KMS-11 (cell line): ENCODE results near the gene CLDN34.

Source experiments
- H2AFZ ChIP-seq: fragments of 200-600 bp; sonication (generic); 2 replicates; pipeline ENCODE4 v1.6.1; 2016; ENCODE audit warnings: antibody characterized with exemption, mixed run types, low read depth
- H3K27ac ChIP-seq: fragments of 200-600 bp; sonication (generic); 2 replicates; pipeline ENCODE4 v1.6.1; 2016; ENCODE audit warnings: mild to moderate bottlenecking, mixed run types
- H3K27me3 ChIP-seq: fragments of 200-600 bp; sonication (generic); 2 replicates; pipeline ENCODE4 v1.6.1; 2017; ENCODE audit warnings: mild to moderate bottlenecking, low read depth, mixed run types, moderate library complexity; ENCODE audit not compliant: insufficient read depth
- H3K36me3 ChIP-seq: fragments of 200-600 bp; sonication (generic); 2 replicates; pipeline ENCODE4 v1.6.1; 2017; ENCODE audit warnings: mild to moderate bottlenecking, mixed run types; ENCODE audit not compliant: insufficient read depth
- H3K4me1 ChIP-seq: fragments of 200-600 bp; sonication (generic); 2 replicates; pipeline ENCODE4 v1.6.1; 2016; ENCODE audit warnings: mild to moderate bottlenecking, low read depth, mixed run types; ENCODE audit not compliant: poor library complexity, severe bottlenecking
- H3K4me2 ChIP-seq: fragments of 200-600 bp; sonication (generic); 2 replicates; pipeline ENCODE4 v1.7.0; 2016; ENCODE audit warnings: mild to moderate bottlenecking, mixed run types
- H3K4me3 ChIP-seq: fragments of 200-600 bp; sonication (generic); IDR thresholded peaks from 2 replicates; pipeline ENCODE4 v1.6.1; 2017; ENCODE audit warnings: low read depth, low read length, mixed read lengths; ENCODE audit not compliant: insufficient read depth
- H3K79me2 ChIP-seq: fragments of 200-600 bp; sonication (generic); 2 replicates; pipeline ENCODE4 v1.6.1; 2016; ENCODE audit warnings: low read depth, mixed run types; ENCODE audit not compliant: insufficient read depth
- H3K9ac ChIP-seq: fragments of 200-600 bp; sonication (generic); 2 replicates; pipeline ENCODE4 v1.6.1; 2016; ENCODE audit warnings: mild to moderate bottlenecking, mixed run types
- H4K20me1 ChIP-seq: fragments of 200-600 bp; sonication (generic); 2 replicates; pipeline ENCODE4 v1.6.1; 2016; ENCODE audit warnings: mild to moderate bottlenecking, mixed run types; ENCODE audit not compliant: insufficient read depth
- TF ChIP-seq, protein P1 (sequence below): fragments of 200-600 bp; sonication (generic); conservative IDR thresholded peaks from 2 replicates; pipeline ENCODE4 v1.6.1; 2017; ENCODE audit warnings: low read depth, mild to moderate bottlenecking, antibody characterized with exemption, low read length, moderate library complexity, mixed read lengths

Gene CLDN34

DNA sequence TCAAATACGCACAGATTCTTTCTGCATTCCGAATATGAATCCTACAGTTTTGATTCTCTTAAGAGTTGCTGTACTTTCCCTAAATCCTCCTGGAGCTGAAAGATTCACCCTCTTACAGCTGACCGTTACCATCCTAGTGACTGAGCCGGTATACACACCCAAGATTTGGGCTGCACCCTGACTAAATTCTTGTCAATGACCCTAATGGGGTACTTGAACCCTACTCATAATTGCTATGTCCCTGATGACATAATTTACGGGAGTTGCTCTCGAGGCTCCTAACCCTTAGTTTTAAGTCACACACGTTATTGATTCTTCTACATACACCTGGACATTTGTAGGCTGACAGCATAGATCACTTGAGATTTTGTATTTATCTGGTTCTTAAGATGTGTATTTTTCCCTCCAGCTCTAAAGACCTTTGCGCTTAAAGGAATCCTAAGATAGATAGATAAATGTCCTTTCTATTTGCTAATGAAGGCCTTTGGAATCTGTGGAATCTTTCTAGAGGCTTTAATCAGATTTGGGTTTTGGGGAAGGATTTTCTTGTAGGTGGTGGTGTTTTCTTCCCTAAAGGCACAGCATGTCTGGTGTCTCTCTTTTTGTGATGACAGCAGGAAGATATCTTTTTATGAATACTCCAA, 37.8 kb downstream of the CLDN34 start:
- TF ChIP-seq, protein P1, sequence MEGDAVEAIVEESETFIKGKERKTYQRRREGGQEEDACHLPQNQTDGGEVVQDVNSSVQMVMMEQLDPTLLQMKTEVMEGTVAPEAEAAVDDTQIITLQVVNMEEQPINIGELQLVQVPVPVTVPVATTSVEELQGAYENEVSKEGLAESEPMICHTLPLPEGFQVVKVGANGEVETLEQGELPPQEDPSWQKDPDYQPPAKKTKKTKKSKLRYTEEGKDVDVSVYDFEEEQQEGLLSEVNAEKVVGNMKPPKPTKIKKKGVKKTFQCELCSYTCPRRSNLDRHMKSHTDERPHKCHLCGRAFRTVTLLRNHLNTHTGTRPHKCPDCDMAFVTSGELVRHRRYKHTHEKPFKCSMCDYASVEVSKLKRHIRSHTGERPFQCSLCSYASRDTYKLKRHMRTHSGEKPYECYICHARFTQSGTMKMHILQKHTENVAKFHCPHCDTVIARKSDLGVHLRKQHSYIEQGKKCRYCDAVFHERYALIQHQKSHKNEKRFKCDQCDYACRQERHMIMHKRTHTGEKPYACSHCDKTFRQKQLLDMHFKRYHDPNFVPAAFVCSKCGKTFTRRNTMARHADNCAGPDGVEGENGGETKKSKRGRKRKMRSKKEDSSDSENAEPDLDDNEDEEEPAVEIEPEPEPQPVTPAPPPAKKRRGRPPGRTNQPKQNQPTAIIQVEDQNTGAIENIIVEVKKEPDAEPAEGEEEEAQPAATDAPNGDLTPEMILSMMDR: no peak
- Histone ChIP-seq H3K27ac (peak overlapping the region; percentile 95), H3K4me2 (peak overlapping the region; percentile 83)

DNA sequence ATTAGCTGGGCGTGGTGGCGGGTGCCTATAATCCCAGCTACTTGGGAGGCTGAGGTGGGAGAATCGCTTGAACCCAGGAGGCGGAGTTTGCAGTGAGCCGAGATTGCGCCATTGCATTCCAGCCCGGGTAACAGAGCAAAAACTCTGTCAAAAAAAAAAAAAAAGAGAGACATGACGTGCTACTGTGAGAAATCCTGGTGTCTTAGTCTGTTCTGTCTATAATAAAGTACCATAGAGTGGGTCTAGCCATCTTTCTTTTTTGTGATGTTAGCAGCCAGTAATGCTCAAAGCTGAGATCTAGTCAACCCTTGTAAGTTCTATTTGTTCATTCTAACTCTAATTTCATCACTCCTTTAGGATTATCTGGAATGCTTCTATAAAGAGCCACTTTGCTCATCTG, 38.9 kb downstream of the CLDN34 start:
- no peaks in the 10 kb centered on the region for H3K79me2 ChIP-seq
- no peak overlapping the region for H2AFZ ChIP-seq
- H3K9ac ChIP-seq: no peak overlapping the region
- H3K36me3 ChIP-seq: no peaks in the 10 kb centered on the region
- TF ChIP-seq, protein P1: no peak
- no peak overlapping the region for H3K4me2 ChIP-seq
- no peak overlapping the region for H3K4me3 ChIP-seq
- peaks cover 86% of the 10 kb centered on the region for H3K4me1 ChIP-seq
- H4K20me1 ChIP-seq: no peaks in the 10 kb centered on the region
- H3K27me3 ChIP-seq: no peaks in the 10 kb centered on the region
- H3K27ac ChIP-seq: no peak overlapping the region

More for the DNA sequence above, 37.8 kb downstream of the CLDN34 start:
- no peak overlapping the region for H3K4me3 ChIP-seq
- H3K27me3 ChIP-seq: no peaks in the 10 kb centered on the region
- H2AFZ ChIP-seq: no peak overlapping the region
- H4K20me1 ChIP-seq: no peaks in the 10 kb centered on the region
- peak overlapping the region; percentile 49; the same call in 1 of the 2 replicates for H3K9ac ChIP-seq
- H3K4me1 ChIP-seq: peaks cover 82% of the 10 kb centered on the region
- no peaks in the 10 kb centered on the region for H3K36me3 ChIP-seq
- H3K79me2 ChIP-seq: no peaks in the 10 kb centered on the region

DNA sequence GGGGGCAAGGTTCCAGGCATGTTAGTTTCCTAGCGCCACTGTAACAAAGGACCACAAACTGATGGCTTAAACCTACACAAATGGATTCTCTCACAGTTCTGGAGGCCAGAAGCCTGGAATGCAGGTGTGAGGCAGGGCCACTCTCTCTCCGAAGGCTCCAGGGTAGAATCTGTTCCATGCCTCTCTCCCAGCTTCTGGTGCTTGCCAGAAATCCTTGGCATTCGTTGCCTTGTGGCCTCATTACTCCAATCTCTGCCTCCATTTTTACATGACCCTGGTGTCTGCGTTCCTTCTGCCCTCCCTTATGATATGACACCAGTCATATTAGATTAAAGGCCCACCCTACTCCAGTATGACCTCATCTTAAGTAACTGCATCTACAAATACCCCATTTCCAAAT, 39.6 kb downstream of the CLDN34 start:
- peaks cover 93% of the 10 kb centered on the region for H3K4me1 ChIP-seq
- TF ChIP-seq, protein P1: no peak
- H3K4me3 ChIP-seq: no peak overlapping the region

DNA sequence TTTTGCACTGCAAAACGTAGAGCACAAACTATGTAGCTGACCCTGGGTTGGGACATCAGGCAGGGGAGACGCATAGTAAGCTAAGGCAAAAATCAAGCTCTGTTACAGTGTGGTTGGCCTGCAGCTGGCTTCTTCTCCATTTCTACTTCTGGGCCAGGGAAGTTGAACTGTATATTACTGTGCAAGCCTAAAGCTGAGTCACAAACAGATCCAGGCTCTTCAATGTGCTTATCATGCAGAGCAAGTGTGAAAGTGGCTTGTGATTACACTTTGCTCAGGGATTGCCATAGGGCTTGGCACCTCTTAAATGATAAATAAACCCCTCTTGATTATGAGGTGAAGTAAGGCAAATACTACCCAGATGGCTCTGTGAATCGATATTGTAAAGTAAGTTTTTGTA, 40.5 kb downstream of the CLDN34 start:
- Histone ChIP-seq H4K20me1 (no peaks in the 10 kb centered on the region), H2AFZ (no peak overlapping the region), H3K9ac (no peak overlapping the region), H3K4me1 (peaks cover 97% of the 10 kb centered on the region), H3K36me3 (no peaks in the 10 kb centered on the region), H3K4me3 (no peak overlapping the region), H3K79me2 (no peaks in the 10 kb centered on the region), H3K27ac (peak overlapping the region; percentile 42; the same call in 1 of the 2 replicates), H3K4me2 (peak overlapping the region; percentile 33; the same call in 1 of the 2 replicates), H3K27me3 (no peaks in the 10 kb centered on the region)
- TF ChIP-seq, protein P1: no peak

More for the DNA sequence above, 39.6 kb downstream of the CLDN34 start:
- Histone ChIP-seq H2AFZ (no peak overlapping the region), H3K27me3 (no peaks in the 10 kb centered on the region), H3K9ac (no peak overlapping the region), H4K20me1 (no peaks in the 10 kb centered on the region), H3K27ac (no peak overlapping the region), H3K4me2 (0 out of 2 replicates have a peak overlapping the region, but pooled peaks have one; percentile 33), H3K36me3 (no peaks in the 10 kb centered on the region), H3K79me2 (no peaks in the 10 kb centered on the region)
